Ovary (tissue), 9 donors: ENCODE results near the gene SLC17A9. TPM values are rescaled to one million over a fixed set of nuclear protein-coding genes. Genes with fewer than 3 reads are reported as not detected.

Source experiments
- DNase-seq, 5 donors: peaks; one replicate each; pipeline ENCODE4 v3.0.0-alpha.2; 2019 to 2020
- H3K27ac ChIP-seq, 2 donors: fragments of 200-600 bp; one replicate each; pipeline versions ENCODE4 v1.5.1 to v1.8.0; 2019 to 2022
- H3K27me3 ChIP-seq: fragments of 200-600 bp; one replicate; pipeline ENCODE4 v1.8.0; 2022
- H3K36me3 ChIP-seq: fragments of 200-600 bp; sonication (generic); one replicate; pipeline ENCODE4 v1.5.1; 2019
- H3K4me1 ChIP-seq: one replicate; pipeline ENCODE4 v1.8.1; 2013; ENCODE audit warnings: mild to moderate bottlenecking, moderate library complexity; ENCODE audit not compliant: insufficient read depth
- H3K4me3 ChIP-seq: fragments of 200-600 bp; sonication (generic); one replicate; pipeline ENCODE4 v1.5.1; 2017
- H3K9me3 ChIP-seq, 2 donors: fragments of 200-600 bp in 1 of 2; sonication (generic) in 1 of 2; one replicate each; pipeline versions ENCODE4 v1.5.1 to v1.8.1; 2013 to 2019; ENCODE audit warnings: mild to moderate bottlenecking in 1 of 2, moderate library complexity in 1 of 2
- EP300 ChIP-seq: sonication (generic); formaldehyde crosslinking; IDR thresholded peaks from one replicate; pipeline ENCODE4 v1.6.1; 2017; ENCODE audit warnings: antibody characterized with exemption
- POLR2A ChIP-seq: fragments of 450-650 bp; IDR thresholded peaks from one replicate; pipeline ENCODE4 v1.6.1; 2017; ENCODE audit warnings: antibody characterized with exemption, mild to moderate bottlenecking, moderate library complexity
- whole genome bisulfite sequencing, 3 donors: extraction: QIAGEN DNeasy Blood & Tissue Kit in 1 of 3; methylation state at CpG; one replicate each; pipeline versions ENCODE4 v1.1.5 to v1.1.7; 2013 to 2017; 5-methylcytosine and 5-hydroxymethylcytosine counted together
- intact Hi-C, 4 donors: fragments of 100-400 bp; cut with DNase I; formaldehyde crosslinking; loops; one replicate each; pipeline versions ENCODE4 v1.11.0 to v1.15.1; 2022 to 2023
- polyA plus RNA-seq, 2 donors: library from polyadenylated mRNA; stranded (reverse); fragments of 200-250 nt in 1 of 2; fragments of 350-450 nt in 1 of 2; fragmentation: Illumina TruSeq in 1 of 2; extraction: RNeasy Lipid Tissue Mini Kit (QIAGEN cat#74804) in 1 of 2; gene quantifications; one replicate each; pipeline ENCODE4 v1.2.3, GENCODE V29; 2013 to 2014
- total RNA-seq, 7 donors: library from RNA; depleted of rRNA in 2 of 7; stranded (reverse); fragments of >200 nt in 2 of 7; fragmentation: NEBNext Ultra II Directional in 3 of 7; extraction: Animal tissue kit (Norgen Biotek cat#: 25700) in 3 of 7; gene quantifications; one replicate each; pipeline versions ENCODE4 v1.1.0 to v1.2.4, GENCODE V29; 2016 to 2023
- TF ChIP-seq, protein P1 (sequence below), 3 donors: fragments of 450-650 bp in 2 of 3; fragments of 200-600 bp in 1 of 3; IDR thresholded peaks; one replicate each; pipeline versions ENCODE4 v1.5.1 to v1.8.0; 2016 to 2022; ENCODE audit warnings: antibody characterized with exemption in 3 of 3, mild to moderate bottlenecking in 1 of 3
- donor health status: DM: no; HTN: no; CAD: no; lungs with moderate emphysema.
- donor health status: DM: no; HTN: no; CAD: no.
- donor health status: Bipolar disorder and iron deficiency.
- donor health status: DM: yes; HTN: yes; CAD: no.
- donor health status: DM: no; HTN: no; CAD: no.
- donor health status: DM: yes; HTN: yes; CAD: no.

The SLC17A9 gene
- total and polyA plus RNA-seq, 9 donors: 0.68 to 7.7 (median 4.7) TPM

DNA sequence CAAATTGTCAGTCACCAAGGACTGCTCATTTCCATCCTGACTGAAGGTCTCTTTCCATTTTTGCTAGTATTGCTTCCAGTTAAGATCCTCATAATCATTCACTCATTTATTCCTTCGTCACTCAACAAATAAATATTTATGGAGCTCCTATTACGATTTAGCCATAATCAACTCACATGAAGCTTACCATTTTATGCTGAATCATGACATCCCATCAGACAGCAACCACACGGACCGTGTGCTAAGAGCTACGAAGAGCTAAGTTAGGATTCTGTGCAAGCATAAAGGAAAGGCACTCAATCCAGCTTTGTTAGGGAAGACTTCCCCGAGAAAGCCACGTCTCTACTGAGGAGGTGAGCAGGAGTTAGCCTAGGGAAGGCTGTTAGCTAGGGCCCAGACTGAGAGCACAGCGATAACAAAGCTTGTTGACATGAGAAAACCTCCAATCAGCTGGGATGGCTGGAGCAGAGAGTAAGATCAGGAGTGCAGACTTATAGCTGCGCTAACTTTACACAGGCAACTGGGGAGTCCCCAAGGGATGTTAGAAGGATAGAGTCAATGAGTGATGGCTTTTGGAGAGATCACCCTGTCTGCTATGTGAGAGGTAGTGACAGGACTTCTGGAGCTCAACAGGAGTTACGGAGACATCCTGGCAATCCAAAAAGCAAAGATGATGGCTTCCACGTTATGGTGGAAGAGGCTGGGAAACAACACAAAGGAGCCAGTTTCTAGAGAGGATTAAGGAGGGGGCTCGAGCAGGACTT lies 17.1 kb upstream of the SLC17A9 start:
- 77 to 82% (median 82%) methylated on average over 12 of the region's 12 CpGs for WGBS, 3 donors
- no peak overlapping the region for H3K27ac ChIP-seq
- H3K27me3 ChIP-seq: no peaks in the 10 kb centered on the region
- intact Hi-C loops: no loop called here
- peaks cover 13% of the 10 kb centered on the region for H3K4me1 ChIP-seq
- no peak for TF ChIP-seq POLR2A
- TF ChIP-seq EP300: no peak
- TF ChIP-seq, protein P1, sequence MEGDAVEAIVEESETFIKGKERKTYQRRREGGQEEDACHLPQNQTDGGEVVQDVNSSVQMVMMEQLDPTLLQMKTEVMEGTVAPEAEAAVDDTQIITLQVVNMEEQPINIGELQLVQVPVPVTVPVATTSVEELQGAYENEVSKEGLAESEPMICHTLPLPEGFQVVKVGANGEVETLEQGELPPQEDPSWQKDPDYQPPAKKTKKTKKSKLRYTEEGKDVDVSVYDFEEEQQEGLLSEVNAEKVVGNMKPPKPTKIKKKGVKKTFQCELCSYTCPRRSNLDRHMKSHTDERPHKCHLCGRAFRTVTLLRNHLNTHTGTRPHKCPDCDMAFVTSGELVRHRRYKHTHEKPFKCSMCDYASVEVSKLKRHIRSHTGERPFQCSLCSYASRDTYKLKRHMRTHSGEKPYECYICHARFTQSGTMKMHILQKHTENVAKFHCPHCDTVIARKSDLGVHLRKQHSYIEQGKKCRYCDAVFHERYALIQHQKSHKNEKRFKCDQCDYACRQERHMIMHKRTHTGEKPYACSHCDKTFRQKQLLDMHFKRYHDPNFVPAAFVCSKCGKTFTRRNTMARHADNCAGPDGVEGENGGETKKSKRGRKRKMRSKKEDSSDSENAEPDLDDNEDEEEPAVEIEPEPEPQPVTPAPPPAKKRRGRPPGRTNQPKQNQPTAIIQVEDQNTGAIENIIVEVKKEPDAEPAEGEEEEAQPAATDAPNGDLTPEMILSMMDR (IDR thresholded peaks at IDR 0.05): no peak
- DNase-seq: no peak
- no peaks in the 10 kb centered on the region for H3K9me3 ChIP-seq
- no peaks in the 10 kb centered on the region for H3K36me3 ChIP-seq
- H3K4me3 ChIP-seq: no peak overlapping the region

DNA sequence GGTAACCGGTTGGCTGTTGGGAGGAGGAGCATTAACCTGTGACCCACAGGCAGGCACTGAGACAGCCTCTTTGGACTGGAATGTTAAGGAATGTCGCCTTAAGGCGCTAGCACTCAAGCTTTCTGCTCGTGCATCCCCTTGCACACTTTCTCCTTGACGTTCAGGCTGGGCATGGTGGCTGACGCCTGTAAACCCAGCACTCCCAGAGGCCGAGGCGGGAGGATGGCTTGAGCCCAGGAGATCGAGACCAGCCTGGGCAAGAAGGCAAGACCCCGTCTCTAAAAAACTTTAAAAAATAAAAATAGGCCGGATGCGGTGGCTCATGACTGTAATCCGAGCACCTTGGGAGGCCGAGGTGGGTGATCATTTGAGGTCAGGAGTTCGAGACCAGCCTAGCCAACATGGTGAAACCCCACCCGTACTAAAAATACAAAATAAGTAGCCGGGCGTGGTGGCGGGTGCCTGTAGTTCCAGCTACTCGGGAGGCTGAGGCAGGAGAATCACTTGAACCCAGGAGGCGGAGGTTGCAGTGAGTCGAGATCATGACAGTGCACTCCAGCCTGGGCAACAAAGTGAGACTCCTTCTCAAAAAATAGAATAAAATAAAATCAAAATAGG lies 16.4 kb upstream of the SLC17A9 start:
- TF ChIP-seq, protein P1 (IDR thresholded peaks at IDR 0.05): no peak
- TF ChIP-seq EP300 (no peak), POLR2A (no peak)
- 79 to 84% (median 79%) methylated on average over 22 of the region's 22 CpGs for WGBS, 3 donors
- intact Hi-C loops: no loop called here
- peak in 1 of 5 donors; percentile 22 for DNase-seq
- Histone ChIP-seq H3K4me1 (peaks cover 11% of the 10 kb centered on the region), H3K9me3 (no peaks in the 10 kb centered on the region), H3K27ac (no peak overlapping the region), H3K4me3 (peak overlapping the region; percentile 97), H3K27me3 (no peaks in the 10 kb centered on the region), H3K36me3 (no peaks in the 10 kb centered on the region)

DNA sequence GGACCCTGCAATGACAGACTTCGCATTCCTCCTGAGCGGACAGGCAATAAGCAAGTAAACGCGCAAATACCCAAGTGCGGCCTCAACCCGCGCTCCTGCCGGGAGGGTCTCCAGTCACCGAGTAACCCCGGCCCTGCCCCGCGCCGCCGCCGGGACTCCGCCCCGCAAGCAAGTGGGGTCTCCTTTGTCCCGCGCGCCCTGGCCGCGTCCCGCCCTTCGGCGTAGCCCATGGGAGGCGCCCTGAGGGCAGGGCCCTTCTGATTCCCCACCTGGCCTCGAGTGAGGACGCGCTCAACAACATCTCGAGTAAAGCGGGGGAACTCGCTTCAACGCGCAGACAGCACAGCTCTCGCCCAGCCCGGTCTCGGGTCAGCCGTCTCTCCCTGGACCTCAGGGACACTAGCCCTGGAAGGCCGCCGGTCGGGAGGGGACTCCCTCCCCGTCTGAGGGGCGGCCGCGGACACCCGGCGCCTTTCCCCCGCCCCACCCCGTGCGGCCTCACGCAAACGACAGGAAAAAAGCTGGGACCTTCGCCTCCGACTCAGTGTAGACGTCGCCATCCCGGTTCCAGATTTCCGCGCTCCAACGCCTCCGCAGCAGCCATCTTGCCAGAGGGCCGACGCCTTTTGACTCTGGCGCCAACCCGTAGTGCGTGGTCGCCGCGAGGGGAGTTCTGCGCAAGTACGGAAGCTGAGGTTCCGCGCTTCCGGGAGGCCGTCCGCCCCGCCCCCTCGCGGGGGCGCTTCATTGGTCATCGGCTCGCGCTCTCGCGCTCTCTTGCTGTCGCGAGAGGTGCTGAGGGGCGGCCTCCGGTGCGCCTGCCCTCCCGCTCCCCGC lies 15.0 kb upstream of the SLC17A9 start:
- peak; percentile 96 to 99 (median 98) for DNase-seq
- Histone ChIP-seq H3K27ac (peak overlapping the region; percentile 76 to 79), H3K9me3 (no peaks in the 10 kb centered on the region), H3K4me1 (peaks cover 15% of the 10 kb centered on the region), H3K27me3 (no peaks in the 10 kb centered on the region), H3K36me3 (no peaks in the 10 kb centered on the region), H3K4me3 (peak overlapping the region; percentile 97)
- WGBS, 3 donors: 0 to 1% (median 0%) methylated on average over 57 to 92 of the region's 92 CpGs
- intact Hi-C loops: no loop called here
- TF ChIP-seq EP300 (no peak), POLR2A (peak; percentile 79)

DNA sequence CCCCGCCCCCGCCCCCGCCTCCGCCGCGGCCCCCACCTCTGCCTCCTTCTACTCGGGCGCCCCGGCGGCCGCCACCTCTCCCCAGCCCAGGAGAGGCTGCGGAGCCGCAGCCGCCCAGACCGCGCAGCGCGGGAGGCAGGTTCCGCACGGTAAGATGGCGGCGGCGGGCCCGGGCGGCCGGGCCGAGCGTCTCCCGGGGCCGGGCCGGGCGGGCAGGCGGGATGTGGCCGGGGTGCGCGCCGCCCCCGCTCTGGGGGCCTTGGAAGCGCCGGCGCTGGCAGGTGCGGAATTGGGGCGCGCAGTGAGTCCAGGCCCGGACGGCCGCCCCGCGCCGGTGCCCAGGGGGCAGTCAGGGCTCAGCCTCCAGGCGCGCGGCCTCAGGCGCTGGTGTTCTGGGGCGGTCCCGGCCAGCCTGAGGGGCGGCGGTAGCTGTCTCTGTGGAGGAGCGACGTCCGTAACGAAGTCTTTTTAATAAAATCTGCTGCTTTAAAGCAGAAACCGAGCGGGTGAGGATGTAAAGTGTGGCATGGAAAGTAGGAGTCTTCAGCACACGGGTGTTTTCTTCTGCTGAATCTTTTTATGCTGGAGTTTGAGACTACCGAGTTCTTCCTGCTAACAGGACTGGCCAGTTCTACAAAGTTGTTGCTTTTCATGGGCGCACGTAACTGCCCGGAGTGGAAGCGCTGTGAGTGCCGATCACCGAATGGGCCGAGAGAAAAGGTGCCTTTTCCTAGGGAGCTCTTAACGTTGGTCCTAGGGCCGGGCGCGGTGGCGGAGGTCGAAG lies 14.2 kb upstream of the SLC17A9 start, which contains the start of gene GID8:
TSS of gene GID8 (plus strand) at position 43 of the 784 bp plus-strand sequence. CDS start 3,356 bp downstream, outside the sequence.
- TF ChIP-seq POLR2A (no peak), EP300 (no peak)
- TF ChIP-seq, protein P1 (IDR thresholded peaks at IDR 0.05): no peak
- H3K9me3 ChIP-seq: no peaks in the 10 kb centered on the region
- H3K4me1 ChIP-seq: peaks cover 15% of the 10 kb centered on the region
- peak within 1 kb of the TSS; percentile 97 for H3K4me3 ChIP-seq
- DNase-seq: peak in 3 of 5 donors; percentile 33 to 54 (median 37)
- no peaks in the 10 kb centered on the region for H3K36me3 ChIP-seq
- H3K27ac ChIP-seq: peak within 1 kb of the TSS; percentile 76 to 79
- intact Hi-C loops: no loop called here
- 0 to 1% (median 0%) methylated on average over 37 to 79 of the region's 79 CpGs for WGBS, 3 donors
- H3K27me3 ChIP-seq: no peaks in the 10 kb centered on the region
